ENCODE results near the gene TTC33.
A peak's percentile ranks its signal among the peaks of the same experiment; 100 is the strongest.

The TTC33 gene

GRCh38 chr5:40477856-40478546 is 277.8 kb downstream of the TTC33 start:
- DNase-seq: no peak

GRCh38 chr5:40475561-40475960 is 280.2 kb downstream of the TTC33 start:
- DNase-seq: peak in 1 of 2 donors; percentile 14

- no peak for DNase-seq
Observed at GRCh38 chr5:40474250-40474649, 281.5 kb downstream of the TTC33 start.

- no peak for DNase-seq
Observed at GRCh38 chr5:40465416-40465815, 290.3 kb downstream of the TTC33 start.

- DNase-seq: no peak
Observed at GRCh38 chr5:40464511-40464910, 291.2 kb downstream of the TTC33 start.

Data from inflammatory macrophage (primary cell).